HCT116 (cell line): ENCODE results near the gene IRF9.

ENCODE experiments used
- EZH2 ChIP-seq: fragments of 200-600 bp; sonication (generic); IDR thresholded peaks from 2 replicates; pipeline ENCODE4 v1.6.1; 2017; ENCODE audit warnings: antibody characterized with exemption, mixed run types
- POLR2A ChIP-seq: IDR thresholded peaks from 2 replicates; pipeline ENCODE4 v1.7.0; 2011; ENCODE audit warnings: borderline replicate concordance; ENCODE audit not compliant: insufficient read depth, insufficient read length; ENCODE audit errors: extremely low read depth
- TF ChIP-seq, protein P1 (sequence below), 3 experiments: fragments of 200-600 bp in 1 of 3; sonication (generic) in 1 of 3; IDR thresholded peaks in 2 of 3; conservative IDR thresholded peaks in 1 of 3; 2 replicates each; pipeline ENCODE4 v1.5.1; 2012 to 2017; ENCODE audit warnings: low read depth in 2 of 3, low read length in 2 of 3, antibody characterized with exemption in 1 of 3, borderline replicate concordance in 1 of 3, control low read depth in 1 of 3, mild to moderate bottlenecking in 1 of 3, mixed read lengths in 1 of 3, mixed run types in 1 of 3, moderate library complexity in 1 of 3; ENCODE audit not compliant: insufficient read depth in 1 of 3

DNA sequence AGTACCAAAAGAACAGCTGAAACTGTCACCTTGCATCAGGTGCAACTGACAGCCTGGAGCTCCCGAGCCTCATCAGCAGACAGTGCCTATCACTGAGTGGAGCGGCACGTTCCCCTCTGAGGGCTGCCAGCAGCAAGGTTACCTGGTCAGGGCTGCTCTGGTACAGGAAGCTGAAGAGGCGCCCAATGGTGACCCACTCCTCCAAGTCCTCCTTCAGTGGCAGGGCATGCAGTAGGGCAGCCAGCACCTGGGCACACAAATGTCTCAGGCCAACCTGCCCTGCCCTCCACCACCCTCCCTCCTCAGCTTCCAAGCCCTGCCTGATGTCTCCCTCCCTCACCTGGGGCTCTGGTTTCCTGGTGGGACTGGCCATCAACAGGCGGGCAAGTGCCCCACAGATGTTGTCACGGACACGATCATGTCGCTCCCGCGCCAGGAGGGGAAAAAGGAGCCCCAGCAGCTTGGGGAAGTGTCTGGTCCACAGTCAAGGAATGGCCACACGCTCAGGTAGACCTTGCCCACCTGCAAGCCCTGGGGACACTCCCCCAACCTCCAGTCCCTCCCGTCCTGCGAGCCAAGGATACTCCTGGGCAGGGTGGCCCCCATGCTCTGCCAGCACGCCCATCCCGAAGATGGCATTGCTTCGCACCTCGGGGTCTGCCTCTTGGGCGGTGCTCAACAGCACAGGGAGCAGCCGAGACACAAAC lies 20.5 kb downstream of the IRF9 start:
- TF ChIP-seq EZH2, result no peak
- TF ChIP-seq POLR2A, result no peak
- TF ChIP-seq, protein P1, sequence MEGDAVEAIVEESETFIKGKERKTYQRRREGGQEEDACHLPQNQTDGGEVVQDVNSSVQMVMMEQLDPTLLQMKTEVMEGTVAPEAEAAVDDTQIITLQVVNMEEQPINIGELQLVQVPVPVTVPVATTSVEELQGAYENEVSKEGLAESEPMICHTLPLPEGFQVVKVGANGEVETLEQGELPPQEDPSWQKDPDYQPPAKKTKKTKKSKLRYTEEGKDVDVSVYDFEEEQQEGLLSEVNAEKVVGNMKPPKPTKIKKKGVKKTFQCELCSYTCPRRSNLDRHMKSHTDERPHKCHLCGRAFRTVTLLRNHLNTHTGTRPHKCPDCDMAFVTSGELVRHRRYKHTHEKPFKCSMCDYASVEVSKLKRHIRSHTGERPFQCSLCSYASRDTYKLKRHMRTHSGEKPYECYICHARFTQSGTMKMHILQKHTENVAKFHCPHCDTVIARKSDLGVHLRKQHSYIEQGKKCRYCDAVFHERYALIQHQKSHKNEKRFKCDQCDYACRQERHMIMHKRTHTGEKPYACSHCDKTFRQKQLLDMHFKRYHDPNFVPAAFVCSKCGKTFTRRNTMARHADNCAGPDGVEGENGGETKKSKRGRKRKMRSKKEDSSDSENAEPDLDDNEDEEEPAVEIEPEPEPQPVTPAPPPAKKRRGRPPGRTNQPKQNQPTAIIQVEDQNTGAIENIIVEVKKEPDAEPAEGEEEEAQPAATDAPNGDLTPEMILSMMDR (IDR thresholded peaks at IDR 0.05 in 2 of 3, conservative IDR thresholded peaks at IDR 0.05 in 1 of 3; ENCODE audit: borderline replicate concordance in 1 of 3, insufficient read depth in 1 of 3, low read depth in 2 of 3, low read length in 2 of 3), result no peak
